Neural cell (in vitro differentiated cells): ENCODE results near the gene FBXO46.

Experiments
- CTCF ChIP-seq: fragments of 450-650 bp; IDR thresholded peaks from 2 replicates; pipeline ENCODE4 v1.5.1; 2014; ENCODE audit warnings: antibody characterized with exemption, mild to moderate bottlenecking, moderate library complexity; ENCODE audit not compliant: poor library complexity, severe bottlenecking
- EZH2 ChIP-seq: fragments of 200-600, 300-800 bp; shearing (Covaris generic), sonication (generic); IDR thresholded peaks from 2 replicates; pipeline ENCODE4 v1.6.1; 2014; ENCODE audit warnings: antibody characterized with exemption, low read length, borderline replicate concordance, mild to moderate bottlenecking; ENCODE audit not compliant: insufficient read depth, poor library complexity, severe bottlenecking
- SMC3 ChIP-seq: fragments of 450-650 bp; conservative IDR thresholded peaks from 2 replicates; pipeline ENCODE4 v1.6.1; 2014; ENCODE audit warnings: antibody characterized with exemption, mild to moderate bottlenecking, moderate library complexity; ENCODE audit not compliant: poor library complexity

GRCh38 chr19:45745606-45746005 lies 14.9 kb upstream of the FBXO46 start:
- no peak for TF ChIP-seq CTCF
- no peak for TF ChIP-seq EZH2
- no peak for TF ChIP-seq SMC3
